Uterus (tissue), 2 donors: Measurements from ENCODE around the gene RBM10.

Source experiments
- CTCF ChIP-seq, 4 experiments: fragments of 200-600 bp in 2 of 4; fragments of 450-650 bp in 2 of 4; sonication (generic) in 2 of 4; IDR thresholded peaks; one replicate each; pipeline ENCODE4 v1.5.1; 2016 to 2019; ENCODE audit warnings: antibody characterized with exemption in 4 of 4, mild to moderate bottlenecking in 2 of 4, moderate library complexity in 1 of 4
- POLR2A ChIP-seq, 2 donors: fragments of 450-650 bp; IDR thresholded peaks; one replicate each; pipeline ENCODE4 v1.6.1; 2016; ENCODE audit warnings: antibody characterized with exemption in 2 of 2, mild to moderate bottlenecking in 1 of 2, moderate library complexity in 1 of 2

GRCh38 chrX:47189906-47190305 is 44.9 kb downstream of the RBM10 start:
- no peak for TF ChIP-seq CTCF (IDR thresholded peaks at IDR 0.05)
- TF ChIP-seq POLR2A (IDR thresholded peaks at IDR 0.05), result no peak
